Measurements from ENCODE around the gene NEDD4L. TPM values are rescaled to one million over a fixed set of nuclear protein-coding genes. Genes with fewer than 3 reads are reported as not detected.

The NEDD4L gene
- total and polyA plus RNA-seq, 2 donors (not counting 1 experiment from before 2014, with no cell fraction given) = 10.3 to 25.7 TPM

- Histone ChIP-seq H4K20me1 (ENCODE audit: control insufficient read depth, insufficient read depth, low read length, poor library complexity, severe bottlenecking) (no peaks in the 10 kb centered on the region), H3K4me2 (replicated peaks; ENCODE audit: low read depth, low read length, poor library complexity, severe bottlenecking) (no peak overlapping the region), H2AFZ (ENCODE audit: insufficient read depth, low read depth, low read length, poor library complexity, severe bottlenecking) (no peak overlapping the region), H3K9ac (ENCODE audit: low read length) (no peak overlapping the region), H3K27me3 (replicated peaks in 1 of 4; ENCODE audit: control extremely low read depth in 1 of 4, control insufficient read depth in 3 of 4, insufficient read depth in 4 of 4, low read length in 3 of 4) (no peaks in the 10 kb centered on the region), H3K79me2 (ENCODE audit: control insufficient read depth, insufficient read depth, low read length) (no peaks in the 10 kb centered on the region), H3K4me1 (ENCODE audit: control insufficient read depth in 2 of 2, insufficient read depth in 2 of 2, low read length in 2 of 2) (no peaks in the 10 kb centered on the region), H3K9me3 (ENCODE audit: control extremely low read depth in 1 of 3, control insufficient read depth in 2 of 3, insufficient read depth in 1 of 3, low read length in 2 of 3) (no peaks in the 10 kb centered on the region), H3K4me3 (ENCODE audit: control extremely low read depth in 1 of 5, extremely low read depth in 1 of 5, insufficient read depth in 1 of 5, low read depth in 2 of 5, low read length in 4 of 5) (no peak overlapping the region), H3K36me3 (replicated peaks in 1 of 2; ENCODE audit: control extremely low read depth in 1 of 2, control insufficient read depth in 1 of 2, extremely low read depth in 1 of 2, insufficient read depth in 2 of 2, low read length in 1 of 2) (no peaks in the 10 kb centered on the region), H3K27ac (ENCODE audit: low read length in 2 of 2) (no peak overlapping the region)
- ChIA-PET CTCF (interaction anchor here (1.2 to 6.3 kb wide), 5 partner anchors 142 to 299 kb away, joined by 4 to 45 read pairs (median 6); no protein-coding TSS in a partner anchor), POLR2A (no interaction called here)
- intact Hi-C loops (cut with micrococcal nuclease) = loop anchor here (1.0 kb wide), 1 partner anchor 137 kb away; no protein-coding TSS in a partner anchor
- TF ChIP-seq EZH2 (IDR thresholded peaks at IDR 0.05; ENCODE audit: borderline replicate concordance, insufficient read depth, low read depth, low read length, poor library complexity, severe bottlenecking) = no peak
- TF ChIP-seq CTCF (IDR thresholded peaks at IDR 0.05) = no peak
- 93% methylated on average over 16 of the region's 16 CpGs for WGBS (ENCODE audit: insufficient coverage)
- peaks cover 5% of the 10 kb centered on the region for H3K4me1 Mint-ChIP-seq
- no peak overlapping the region for H3K27ac Mint-ChIP-seq
- H3K4me3 Mint-ChIP-seq = no peak overlapping the region
- H3K9me3 Mint-ChIP-seq (ENCODE audit: insufficient read depth) = no peaks in the 10 kb centered on the region
- no peak for ATAC-seq (ENCODE audit: low read depth)
- no peak for DNase-seq
- no peaks in the 10 kb centered on the region for H3K27me3 Mint-ChIP-seq
Measured at GRCh38 chr18:58180172-58180571, 136.1 kb downstream of the NEDD4L start.

- no peaks in the 10 kb centered on the region for H4K20me1 ChIP-seq (ENCODE audit: control insufficient read depth, insufficient read depth, low read length, poor library complexity, severe bottlenecking)
- peak; percentile 62 for ATAC-seq (ENCODE audit: low read depth)
- no peaks in the 10 kb centered on the region for H3K4me1 ChIP-seq (ENCODE audit: control insufficient read depth in 2 of 2, insufficient read depth in 2 of 2, low read length in 2 of 2)
- Mint-ChIP-seq H3K9me3 (ENCODE audit: insufficient read depth) (no peaks in the 10 kb centered on the region), H3K27ac (no peak overlapping the region), H3K4me1 (peaks cover 3% of the 10 kb centered on the region), H3K27me3 (no peaks in the 10 kb centered on the region), H3K4me3 (no peak overlapping the region)
- TF ChIP-seq CTCF (IDR thresholded peaks at IDR 0.05) (peak; percentile 94), EZH2 (IDR thresholded peaks at IDR 0.05; ENCODE audit: borderline replicate concordance, insufficient read depth, low read depth, low read length, poor library complexity, severe bottlenecking) (no peak)
- H3K36me3 ChIP-seq (replicated peaks in 1 of 2; ENCODE audit: control extremely low read depth in 1 of 2, control insufficient read depth in 1 of 2, extremely low read depth in 1 of 2, insufficient read depth in 2 of 2, low read length in 1 of 2) = no peaks in the 10 kb centered on the region
- ChIA-PET POLR2A (no interaction called here), CTCF (interaction anchor here (0.7 to 6.3 kb wide), 28 partner anchors 8 to 587 kb away, joined by 3 to 45 read pairs (median 6); partner anchors contain the start of gene NEDD4L)
- no peaks in the 10 kb centered on the region for H3K79me2 ChIP-seq (ENCODE audit: control insufficient read depth, insufficient read depth, low read length)
- H3K4me2 ChIP-seq (replicated peaks; ENCODE audit: low read depth, low read length, poor library complexity, severe bottlenecking) = no peak overlapping the region
- WGBS (ENCODE audit: insufficient coverage) = no CpG with 5 or more reads among the region's 5 CpGs
- DNase-seq = peak; percentile 71
- no peak overlapping the region for H3K4me3 ChIP-seq (ENCODE audit: control extremely low read depth in 1 of 5, extremely low read depth in 1 of 5, insufficient read depth in 1 of 5, low read depth in 2 of 5, low read length in 4 of 5)
- no peak overlapping the region for H3K27ac ChIP-seq (ENCODE audit: low read length in 2 of 2)
- H2AFZ ChIP-seq (ENCODE audit: insufficient read depth, low read depth, low read length, poor library complexity, severe bottlenecking) = no peak overlapping the region
- intact Hi-C loops (cut with micrococcal nuclease) = loop anchor here (1.0 kb wide), 1 partner anchor 138 kb away; no protein-coding TSS in a partner anchor
- no peaks in the 10 kb centered on the region for H3K9me3 ChIP-seq (ENCODE audit: control extremely low read depth in 1 of 3, control insufficient read depth in 2 of 3, insufficient read depth in 1 of 3, low read length in 2 of 3)
- no peaks in the 10 kb centered on the region for H3K27me3 ChIP-seq (replicated peaks in 1 of 4; ENCODE audit: control extremely low read depth in 1 of 4, control insufficient read depth in 3 of 4, insufficient read depth in 4 of 4, low read length in 3 of 4)
- no peak overlapping the region for H3K9ac ChIP-seq (ENCODE audit: low read length)
Measured at GRCh38 chr18:58180738-58181353, 136.8 kb downstream of the NEDD4L start.

All from B cell (primary cell).